GM12878 (cell line): ENCODE data around the gene RETREG1. TPM values are rescaled to one million over a fixed set of nuclear protein-coding genes. Genes with fewer than 3 reads are reported as not detected.

ENCODE experiments used
- ATAC-seq: fragments of 200-7000 bp; cut with Tn5 transposase; 3 replicates; pipeline ENCODE4 v1.9.1; 2020; ENCODE audit warnings: mild to moderate bottlenecking, moderate library complexity
- BruUV-seq: library from RNA; stranded (reverse); fragments of 400-500 nt; replicated peaks from 2 replicates; lab custom pipeline; 2021; lab: Mats Ljungman, UMichigan
- CTCF ChIA-PET: fragments of 300-600 bp; sonication (Branson Sonifier 250); formaldehyde crosslinking; extraction: SDS; loops from one replicate; lab custom pipeline; 2021; ENCODE audit warnings: inconsistent platforms; lab: Yijun Ruan, JAX
- POLR2A ChIA-PET: fragments of 350-600 bp; formaldehyde crosslinking; extraction: SDS; loops from one replicate; lab custom pipeline; 2021; ENCODE audit warnings: inconsistent platforms; lab: Charles Lee
- RAD21 ChIA-PET: fragments of 300-600 bp; sonication (Branson Sonifier 250); formaldehyde crosslinking; loops from one replicate; lab custom pipeline; 2023; ENCODE audit warnings: antibody characterized with exemption; ENCODE audit not compliant: unreplicated experiment; lab: Charles Lee
- SMC1A ChIA-PET: fragments of 300-600 bp; sonication (Branson Sonifier 250); formaldehyde crosslinking; loops from one replicate; lab custom pipeline; 2023; ENCODE audit not compliant: unreplicated experiment, uncharacterized antibody; lab: Charles Lee
- DNase-seq: peaks from one replicate; pipeline ENCODE4 v3.0.0-alpha.2; 2011; ENCODE audit warnings: low read depth, low spot score
- FAIRE-seq: peaks from 3 replicates; lab custom pipeline; 2011; peaks lifted over from hg19 to GRCh38; lab: Jason Lieb, UNC
- H2AFZ ChIP-seq: 2 replicates; pipeline ENCODE4 v1.6.0; 2011; ENCODE audit warnings: low read depth, low read length, control low read depth; ENCODE audit not compliant: control insufficient read depth
- H3K27ac ChIP-seq: 2 replicates; pipeline ENCODE4 v1.5.1; 2011; ENCODE audit warnings: control low read depth; ENCODE audit not compliant: control insufficient read depth, insufficient read depth
- H3K27me3 ChIP-seq, 2 experiments: replicated peaks in 1 of 2; 2 replicates each; pipeline versions ENCODE4 v1.6.0 to v1.6.1; 2011; ENCODE audit warnings: low read length in 1 of 2; ENCODE audit not compliant: control insufficient read depth in 2 of 2, insufficient read depth in 2 of 2
- H3K36me3 ChIP-seq, 2 experiments: 2 replicates each; pipeline ENCODE4 v1.5.1; 2011; ENCODE audit warnings: low read length in 1 of 2; ENCODE audit not compliant: control insufficient read depth in 2 of 2, insufficient read depth in 2 of 2
- H3K4me1 ChIP-seq: 2 replicates; pipeline ENCODE4 v1.6.1; 2011; ENCODE audit warnings: mild to moderate bottlenecking, low read length, moderate library complexity, mixed read lengths; ENCODE audit not compliant: control insufficient read depth, insufficient read depth
- H3K4me2 ChIP-seq: 2 replicates; pipeline ENCODE4 v1.6.0; 2011; ENCODE audit warnings: control low read depth; ENCODE audit not compliant: control insufficient read depth, insufficient read depth
- H3K4me3 ChIP-seq: fragments of 200-600 bp; sonication (generic); 2 replicates; pipeline ENCODE4 v1.5.1; 2016
- H3K79me2 ChIP-seq: 2 replicates; pipeline ENCODE4 v1.6.0; 2011; ENCODE audit warnings: low read length; ENCODE audit not compliant: control insufficient read depth, insufficient read depth
- H3K9ac ChIP-seq: 2 replicates; pipeline ENCODE4 v1.8.0; 2011; ENCODE audit warnings: low read length, control low read depth, mixed read lengths; ENCODE audit not compliant: control insufficient read depth, insufficient read depth
- H3K9me3 ChIP-seq: replicated peaks from 3 replicates; pipeline ENCODE4 v1.5.1; 2011; ENCODE audit warnings: mild to moderate bottlenecking, low read length; ENCODE audit not compliant: control insufficient read depth, insufficient read depth
- H4K20me1 ChIP-seq: 2 replicates; pipeline ENCODE4 v1.6.0; 2011; ENCODE audit not compliant: control insufficient read depth, insufficient read depth
- CBX3 ChIP-seq: fragments of 200-600 bp; sonication (generic); IDR thresholded peaks from 2 replicates; pipeline ENCODE4 v1.6.1; 2016; ENCODE audit warnings: low read depth, borderline replicate concordance
- ESRRA ChIP-seq: IDR thresholded peaks from 2 replicates; pipeline ENCODE4 v1.6.1; 2012; ENCODE audit warnings: mild to moderate bottlenecking, low read length, improper control_type of control experiment
- FOXK2 ChIP-seq: fragments of 450-650 bp; IDR thresholded peaks from 2 replicates; pipeline ENCODE4 v1.6.1; 2017; ENCODE audit warnings: mild to moderate bottlenecking, moderate library complexity
- NR2C2 ChIP-seq: IDR thresholded peaks from 2 replicates; pipeline ENCODE4 v1.6.1; 2011; ENCODE audit warnings: borderline replicate concordance, low read depth; ENCODE audit not compliant: control insufficient read depth, insufficient read length
- NR2F1 ChIP-seq: fragments of 450-650 bp; conservative IDR thresholded peaks from 2 replicates; pipeline ENCODE4 v1.6.1; 2017; ENCODE audit warnings: mild to moderate bottlenecking
- RFX5 ChIP-seq: IDR thresholded peaks from 2 replicates; pipeline ENCODE4 v1.6.1; 2011; ENCODE audit warnings: low read depth, low read length, improper control_type of control experiment
- SMAD1 ChIP-seq: fragments of 450-650 bp; IDR thresholded peaks from 2 replicates; pipeline ENCODE4 v1.6.1; 2018; ENCODE audit warnings: mild to moderate bottlenecking, low read depth; ENCODE audit not compliant: partially characterized antibody
- STAT3 ChIP-seq: IDR thresholded peaks from 2 replicates; pipeline ENCODE4 v1.6.1; 2011; ENCODE audit warnings: low read depth, low read length, improper control_type of control experiment
- TCF3 ChIP-seq: IDR thresholded peaks from 2 replicates; pipeline ENCODE4 v1.6.1; 2012; ENCODE audit warnings: low read depth, mild to moderate bottlenecking, low read length, borderline replicate concordance; ENCODE audit not compliant: insufficient read depth
- ZBTB4 ChIP-seq: fragments of 450-650 bp; formaldehyde crosslinking; IDR thresholded peaks from 2 replicates; pipeline ENCODE4 v1.4.0; 2022; ENCODE audit warnings: mild to moderate bottlenecking, moderate library complexity
- ZNF207 ChIP-seq: fragments of 450-650 bp; IDR thresholded peaks from 2 replicates; pipeline ENCODE4 v1.6.1; 2014; ENCODE audit warnings: antibody characterized with exemption, mild to moderate bottlenecking, borderline replicate concordance
- ZNF592 ChIP-seq: fragments of 450-650 bp; IDR thresholded peaks from 2 replicates; pipeline ENCODE4 v1.6.1; 2017; ENCODE audit warnings: mild to moderate bottlenecking, moderate library complexity
- WGBS: methylation state at CpG from one replicate; pipeline ENCODE4 v1.1.6; 2016; ENCODE audit warnings: low lambda C conversion rate; ENCODE audit not compliant: insufficient replicate concordance, insufficient coverage; ENCODE audit errors: missing lambda C conversion rate; 5-methylcytosine and 5-hydroxymethylcytosine counted together
- in situ Hi-C: fragments of 300-500 bp; cut with MboI; formaldehyde crosslinking; loops from 9 replicates; pipeline ENCODE4 v1.14.3; 2018; ENCODE audit warnings: mixed read lengths
- intact Hi-C: fragments of 100-400 bp; cut with micrococcal nuclease; formaldehyde crosslinking; loops from one replicate; pipeline ENCODE4 v1.14.2; 2022; ENCODE audit not compliant: unreplicated experiment
- polyA plus RNA-seq, 11 experiments: library from polyadenylated mRNA; depleted of rRNA in 4 of 11; unstranded in 6 of 11; stranded (reverse) in 5 of 11; fragments of >200 nt; fragmentation: Nextera tagmentation in 4 of 11; fragmentation: Illumina TruSeq in 1 of 11; extraction: Ambion mirVana in 4 of 11; extraction: Trizol in 1 of 11; gene quantifications; 1 replicate in 1 of 11; 2 replicates in 10 of 11; pipeline versions ENCODE4 v1.2.1 to v1.2.3, GENCODE V29; 2011 to 2016; ENCODE audit warnings: inconsistent platforms in 2 of 11, missing spikeins in 2 of 11, low read depth in 1 of 11
- total RNA-seq, 4 experiments: library from RNA; depleted of rRNA in 3 of 4; stranded (reverse); fragments of >200 nt in 3 of 4; fragmentation: Illumina TruSeq in 1 of 4; extraction: Trizol in 1 of 4; gene quantifications; 2 replicates each; pipeline versions ENCODE4 v1.2.1 to v1.2.3, GENCODE V29; 2013 to 2021

The RETREG1 gene
- total and polyA plus RNA-seq, 10 of the 15 experiments (the other 5 are each of a cell fraction or from before 2014, with no cell fraction given): 3.9 to 8.9 (median 6.4) TPM

- no peaks in the 10 kb centered on the region for H3K27me3 ChIP-seq
- ATAC-seq: no peak
- SMC1A ChIA-PET: no interaction called here
- RAD21 ChIA-PET: no interaction called here
- no peaks in the 10 kb centered on the region for H3K4me1 ChIP-seq
- no peak overlapping the region for H2AFZ ChIP-seq
- H3K79me2 ChIP-seq: no peaks in the 10 kb centered on the region
- DNase-seq: no peak
- in situ Hi-C loops: no loop called here
- intact Hi-C loops: no loop called here
- H3K36me3 ChIP-seq: no peaks in the 10 kb centered on the region
- POLR2A ChIA-PET: no interaction called here
- no peaks in the 10 kb centered on the region for H4K20me1 ChIP-seq
- WGBS: 11% methylated on average over 2 of the region's 2 CpGs
- no peak overlapping the region for H3K27ac ChIP-seq
- no peak overlapping the region for H3K4me2 ChIP-seq
- CTCF ChIA-PET: interaction anchor here (0.6 to 0.7 kb wide), 3 partner anchors 29 to 1129 kb away, joined by 3 read pairs; no protein-coding TSS in a partner anchor
- FAIRE-seq: no peak
- TF ChIP-seq ESRRA (no peak), NR2F1 (no peak), TCF3 (no peak), FOXK2 (no peak), ZNF207 (no peak), NR2C2 (no peak), SMAD1 (no peak)
- no peaks in the 10 kb centered on the region for H3K9me3 ChIP-seq
- BruUV-seq: no TSS peak
- no peak overlapping the region for H3K4me3 ChIP-seq
- no peak overlapping the region for H3K9ac ChIP-seq
Observed at GRCh38 chr5:16642867-16643266, 26.1 kb upstream of the RETREG1 start.

GRCh38 chr5:16639206-16639605, 22.4 kb upstream of the RETREG1 start:
- intact Hi-C loops: no loop called here
- H3K4me2 ChIP-seq: no peak overlapping the region
- ATAC-seq: no peak
- H3K27me3 ChIP-seq: no peaks in the 10 kb centered on the region
- DNase-seq: no peak
- H3K9ac ChIP-seq: no peak overlapping the region
- ChIA-PET RAD21 (no interaction called here), POLR2A (no interaction called here), CTCF (interaction anchor here (0.7 kb wide), 1 partner anchor 17 kb away, joined by 3 read pairs; no protein-coding TSS in a partner anchor), SMC1A (no interaction called here)
- no peaks in the 10 kb centered on the region for H3K4me1 ChIP-seq
- H2AFZ ChIP-seq: no peak overlapping the region
- no peaks in the 10 kb centered on the region for H3K36me3 ChIP-seq
- in situ Hi-C loops: no loop called here
- no peaks in the 10 kb centered on the region for H3K79me2 ChIP-seq
- no peaks in the 10 kb centered on the region for H3K9me3 ChIP-seq
- FAIRE-seq: no peak
- no peak overlapping the region for H3K27ac ChIP-seq
- no peaks in the 10 kb centered on the region for H4K20me1 ChIP-seq
- no TSS peak for BruUV-seq
- no peak overlapping the region for H3K4me3 ChIP-seq
- 44% methylated on average over 4 of the region's 4 CpGs for WGBS
- TF ChIP-seq CBX3 (no peak), ZNF592 (no peak), ZNF207 (no peak), RFX5 (no peak), STAT3 (no peak), ZBTB4 (CRISPR knock-in tag) (no peak)
